GM12892 (cell line): ENCODE measurements around the gene PPP1R13L.

Experiments
- POLR2A ChIP-seq: IDR thresholded peaks from 2 replicates; pipeline ENCODE4 v1.6.1; 2011; ENCODE audit warnings: low read depth, low read length, control low read depth
- POLR2AphosphoS5 ChIP-seq: IDR thresholded peaks from 2 replicates; pipeline ENCODE4 v1.6.1; 2011; ENCODE audit warnings: low read depth, low read length, control low read depth

DNA sequence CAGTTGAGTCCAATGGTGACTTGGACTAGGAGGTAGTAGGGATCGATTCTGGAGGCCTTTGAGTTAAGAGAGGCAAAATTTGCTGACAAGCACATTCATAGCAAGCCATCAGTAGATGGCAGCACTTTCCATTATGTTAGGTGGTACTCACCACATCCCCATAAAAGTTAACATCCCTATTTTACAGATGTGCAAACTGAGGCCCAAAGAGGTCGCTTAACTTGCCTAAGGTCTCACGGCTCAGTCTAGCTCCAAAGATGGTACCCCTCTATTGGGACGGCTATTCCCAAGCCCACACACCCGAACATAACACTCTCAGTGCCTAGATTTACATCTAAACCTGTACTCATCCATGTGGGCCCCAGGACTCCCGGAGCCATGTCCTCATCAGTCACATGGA lies 41.4 kb upstream of the PPP1R13L start:
- TF ChIP-seq POLR2A: no peak
- TF ChIP-seq POLR2AphosphoS5: no peak
